A172 (cell line): ENCODE results near the gene TTLL11. TPM values are rescaled to one million over a fixed set of nuclear protein-coding genes. Genes with fewer than 3 reads are reported as not detected.

Source experiments
- DNase-seq: peaks from one replicate; pipeline ENCODE4 v3.0.0-alpha.2; 2015; ENCODE audit warnings: low spot score
- total RNA-seq: library from RNA; depleted of rRNA; stranded (reverse); fragments of >200 nt; shearing (Covaris generic); gene quantifications from 2 replicates; pipeline ENCODE4 v1.2.3, GENCODE V29; 2014; rRNA removed

The TTLL11 gene
- total RNA-seq, 1 experiment from 2014 or later, result 3.6 TPM

GRCh38 chr9:121773286-121773953, 319.7 kb downstream of the TTLL11 start:
- DNase-seq, result no peak

GRCh38 chr9:121772600-121773285, 320.4 kb downstream of the TTLL11 start:
- DNase-seq, result no peak

Other genes starting within 250 kb of the TTLL11 start
- 144 and 168 TPM in 2 replicates for gene NDUFA8, start 66.5 kb upstream of the TTLL11 start, total RNA-seq
- not detected in 2 replicates for gene MORN5, start 66.6 kb upstream of the TTLL11 start, total RNA-seq
- 2.2 and 2.5 TPM in 2 replicates for gene LHX6, start 135.6 kb upstream of the TTLL11 start, total RNA-seq
- 12.1 and 15.2 TPM in 2 replicates for gene RBM18, start 171.5 kb upstream of the TTLL11 start, total RNA-seq
- 102 and 120 TPM in 2 replicates for gene MRRF, start 171.6 kb upstream of the TTLL11 start, total RNA-seq